AG08396 (cell line): Measurements from ENCODE around the gene ZNF552.

Source experiments
- DNase-seq: peaks from one replicate; pipeline ENCODE4 v3.0.0; 2012; ENCODE audit warnings: low spot score, mixed read lengths

Gene ZNF552

DNA sequence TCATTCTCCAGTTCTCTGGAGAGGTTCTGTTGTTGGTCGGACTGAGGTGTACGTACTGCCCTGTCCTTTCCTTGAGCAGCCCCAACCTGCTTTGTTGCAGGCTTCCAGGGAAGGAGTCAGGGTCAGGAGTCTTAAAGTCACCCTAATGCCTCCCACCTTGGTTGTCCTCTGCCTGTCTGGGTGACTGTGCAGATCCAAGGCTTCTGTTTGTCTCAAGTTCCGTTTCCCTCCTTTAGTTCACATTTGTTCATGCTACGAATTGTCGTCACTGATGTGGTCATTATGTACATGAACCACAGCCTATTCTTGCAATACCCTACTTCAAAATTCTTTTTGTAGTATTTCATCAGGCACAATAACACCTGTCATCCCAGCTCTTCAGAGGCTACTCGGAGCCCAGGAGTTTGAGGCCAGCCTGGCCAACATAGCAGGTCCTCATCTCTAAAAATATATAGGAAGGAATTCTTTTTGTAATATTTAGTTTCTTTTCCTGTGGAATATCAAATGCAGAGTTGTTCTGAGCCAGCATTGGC, 37.9 kb downstream of the ZNF552 start:
- DNase-seq, result no peak

DNA sequence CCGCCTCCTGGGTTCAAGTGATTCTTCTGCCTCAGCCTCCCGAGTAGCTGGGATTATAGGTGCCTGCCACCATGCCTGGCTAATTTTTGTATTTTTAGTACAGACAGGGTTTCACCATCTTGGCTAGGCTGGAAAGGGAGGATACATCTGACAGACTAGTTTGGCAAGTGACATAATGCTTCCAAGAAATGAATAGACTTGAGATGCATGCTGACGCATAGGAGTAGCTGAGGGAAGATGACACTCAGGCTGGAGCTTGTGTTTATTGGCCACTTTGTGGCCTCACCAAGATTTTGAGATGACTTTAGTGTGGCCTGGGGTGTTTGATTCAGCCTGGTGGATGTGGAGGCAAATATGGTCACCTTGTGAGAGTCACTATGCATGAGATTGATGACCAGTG, 41.2 kb downstream of the ZNF552 start:
- DNase-seq, result no peak

DNA sequence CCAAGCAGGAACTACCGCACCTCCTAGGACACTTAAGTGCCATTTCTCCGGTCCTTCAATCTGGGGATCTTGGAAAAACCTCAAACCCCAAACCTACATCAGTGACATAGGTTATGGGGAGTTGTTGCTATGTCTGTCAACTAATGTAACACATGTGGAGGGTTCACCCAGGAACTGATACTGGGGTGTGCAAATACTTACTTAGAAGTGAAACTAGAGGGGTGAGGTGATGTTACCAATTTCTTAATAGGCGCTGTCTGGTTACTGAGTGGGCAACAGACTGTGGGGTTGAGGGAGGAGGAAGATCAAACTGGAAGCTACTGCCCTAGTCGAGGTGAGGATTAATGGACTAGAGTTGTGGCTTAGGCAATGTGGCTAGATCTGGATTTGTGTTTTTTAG, 43.3 kb downstream of the ZNF552 start:
- DNase-seq, result no peak

DNA sequence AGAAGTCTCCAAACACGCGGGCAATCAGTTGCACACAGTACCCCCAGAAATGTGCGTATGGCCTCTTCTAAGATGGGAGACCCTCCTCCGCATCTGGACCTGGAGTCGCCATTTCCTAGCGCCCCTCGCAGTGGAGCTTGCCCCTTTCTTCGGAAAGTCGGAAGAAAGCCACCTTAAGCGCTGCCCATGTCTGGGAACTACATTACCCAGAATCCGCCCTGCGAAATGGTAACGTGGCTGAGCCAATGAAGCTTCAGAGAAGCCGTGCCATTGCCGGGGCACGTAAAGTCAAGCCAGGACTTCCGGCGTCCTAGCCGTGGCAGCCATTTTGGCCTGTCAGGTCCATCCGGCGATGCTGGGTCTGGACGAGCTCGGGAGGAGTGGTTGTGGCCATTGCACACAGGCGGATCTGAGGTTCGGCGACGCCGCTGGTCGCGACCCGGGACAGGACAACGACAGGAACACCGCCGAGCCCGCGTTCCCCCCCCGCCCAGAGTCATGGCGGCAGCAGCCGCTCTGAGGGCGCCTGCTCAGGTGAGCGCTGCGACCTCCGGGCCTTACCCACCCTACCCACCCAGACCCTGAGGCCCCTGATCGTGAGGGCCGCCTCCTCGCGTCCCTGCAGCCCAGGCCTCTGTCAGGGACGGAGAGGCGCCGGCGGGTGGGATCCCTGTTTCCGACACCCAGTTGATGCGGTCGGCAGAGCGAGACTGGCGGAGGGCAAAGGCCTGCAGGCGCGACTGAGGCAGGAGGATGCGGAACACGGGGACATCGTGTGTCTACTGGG, 45.2 kb downstream of the ZNF552 start, which contains the start of gene ZNF586:
TSS of gene ZNF586 (plus strand) at position 332 of the 787 bp plus-strand sequence. CDS start at position 499, 167 bp downstream.
- DNase-seq, result peak; percentile 93

DNA sequence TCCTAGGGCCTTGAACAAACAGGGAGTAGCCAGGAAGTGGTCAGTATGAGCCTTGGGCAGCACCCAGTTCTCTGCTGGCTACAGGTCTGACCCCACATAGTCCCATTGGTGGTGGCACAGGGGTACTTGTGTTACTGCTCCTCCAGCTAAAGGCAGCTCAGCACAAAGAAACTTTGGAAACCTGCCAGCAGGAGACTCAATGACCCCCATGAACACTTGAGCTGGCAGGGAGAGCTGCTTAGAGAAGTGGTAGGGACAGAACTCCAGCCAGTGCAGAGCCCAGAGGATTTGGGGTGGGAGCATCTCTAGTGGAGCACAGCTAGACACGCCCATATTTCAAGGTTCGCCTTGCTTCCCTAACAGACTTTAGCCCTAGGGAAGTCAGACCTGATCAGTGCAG, 55.6 kb downstream of the ZNF552 start:
- DNase-seq, result no peak

DNA sequence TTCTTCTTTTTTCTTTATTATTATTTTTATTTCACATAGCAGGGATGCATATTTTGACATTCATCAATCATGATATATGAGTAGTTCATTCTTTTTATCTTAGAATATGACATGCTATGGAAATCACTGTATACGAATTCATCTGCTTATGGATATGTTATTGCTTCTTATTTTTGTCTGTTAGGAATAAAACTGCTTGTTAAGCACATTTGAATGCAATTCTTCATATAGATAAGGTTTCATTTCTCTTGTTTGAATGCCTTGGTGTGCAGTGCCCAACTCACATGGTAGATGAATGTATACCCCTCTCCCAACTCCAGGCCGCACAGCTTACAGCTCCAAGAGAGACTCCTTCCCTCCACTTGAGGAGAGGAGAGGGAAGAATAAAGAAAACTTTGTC, 56.8 kb downstream of the ZNF552 start:
- DNase-seq, result no peak
